Mesendoderm (in vitro differentiated cells): Measurements from ENCODE around the gene PTPRD.

Experiments
- DNase-seq: peaks from one replicate; pipeline ENCODE4 v3.0.0; 2013
- H2AK5ac ChIP-seq: 2 replicates; pipeline ENCODE4 v1.6.1; 2013; ENCODE audit warnings: low read length, inconsistent platforms
- H2BK120ac ChIP-seq: 2 replicates; pipeline ENCODE4 v1.6.1; 2013; ENCODE audit warnings: low read depth, mild to moderate bottlenecking, low read length, moderate library complexity, mixed read lengths
- H2BK15ac ChIP-seq: replicated peaks from 2 replicates; pipeline ENCODE4 v1.6.1; 2013; ENCODE audit warnings: low read depth, mild to moderate bottlenecking, moderate library complexity
- H2BK5ac ChIP-seq: 2 replicates; pipeline ENCODE4 v1.6.1; 2013; ENCODE audit warnings: low read length, inconsistent platforms
- H3K18ac ChIP-seq: 2 replicates; pipeline ENCODE4 v1.6.1; 2013; ENCODE audit warnings: mild to moderate bottlenecking, low read length, mixed read lengths
- H3K23ac ChIP-seq: one replicate; pipeline ENCODE4 v1.6.1; 2013; ENCODE audit warnings: low read length
- H3K27ac ChIP-seq: 2 replicates; pipeline ENCODE4 v1.5.1; 2013; ENCODE audit warnings: low read depth, mild to moderate bottlenecking, inconsistent platforms, low read length, moderate library complexity
- H3K27me3 ChIP-seq: 2 replicates; pipeline ENCODE4 v1.6.1; 2013; ENCODE audit warnings: low read length, control low read depth, mild to moderate bottlenecking, inconsistent platforms; ENCODE audit not compliant: insufficient read depth, poor library complexity
- H3K36me3 ChIP-seq: 2 replicates; pipeline ENCODE4 v1.6.1; 2013; ENCODE audit warnings: low read length, inconsistent platforms; ENCODE audit not compliant: control insufficient read depth, insufficient read depth
- H3K4ac ChIP-seq: one replicate; pipeline ENCODE4 v1.6.1; 2013; ENCODE audit warnings: low read depth, mild to moderate bottlenecking, low read length, moderate library complexity
- H3K4me1 ChIP-seq: 2 replicates; pipeline ENCODE4 v1.6.1; 2013; ENCODE audit warnings: low read depth, low read length, inconsistent platforms; ENCODE audit not compliant: control insufficient read depth
- H3K4me2 ChIP-seq: 2 replicates; pipeline ENCODE4 v1.6.1; 2013; ENCODE audit warnings: low read length
- H3K4me3 ChIP-seq: 2 replicates; pipeline ENCODE4 v1.5.1; 2013; ENCODE audit warnings: mild to moderate bottlenecking, low read length
- H3K56ac ChIP-seq: one replicate; pipeline ENCODE4 v1.6.1; 2013; ENCODE audit warnings: low read length
- H3K79me1 ChIP-seq: 2 replicates; pipeline ENCODE4 v1.6.1; 2013; ENCODE audit warnings: low read length, inconsistent platforms
- H3K79me2 ChIP-seq: 2 replicates; pipeline ENCODE4 v1.6.1; 2013; ENCODE audit warnings: mild to moderate bottlenecking, low read length; ENCODE audit not compliant: control insufficient read depth, insufficient read depth
- H3K9ac ChIP-seq: 2 replicates; pipeline ENCODE4 v1.6.1; 2013; ENCODE audit warnings: low read length, inconsistent platforms
- H4K5ac ChIP-seq: one replicate; pipeline ENCODE4 v1.6.1; 2013; ENCODE audit warnings: low read length
- H4K8ac ChIP-seq: one replicate; pipeline ENCODE4 v1.6.1; 2013; ENCODE audit warnings: low read depth, mild to moderate bottlenecking, control low read depth, low read length, moderate library complexity
- WGBS: extraction: QIAGEN DNeasy Blood & Tissue Kit; methylation state at CpG from one replicate; pipeline ENCODE4 v1.1.7; 2013; ENCODE audit warnings: low lambda C conversion rate, missing lambda C conversion rate; ENCODE audit not compliant: insufficient coverage; ENCODE audit errors: extremely low coverage; 5-methylcytosine and 5-hydroxymethylcytosine counted together

The PTPRD gene

DNA sequence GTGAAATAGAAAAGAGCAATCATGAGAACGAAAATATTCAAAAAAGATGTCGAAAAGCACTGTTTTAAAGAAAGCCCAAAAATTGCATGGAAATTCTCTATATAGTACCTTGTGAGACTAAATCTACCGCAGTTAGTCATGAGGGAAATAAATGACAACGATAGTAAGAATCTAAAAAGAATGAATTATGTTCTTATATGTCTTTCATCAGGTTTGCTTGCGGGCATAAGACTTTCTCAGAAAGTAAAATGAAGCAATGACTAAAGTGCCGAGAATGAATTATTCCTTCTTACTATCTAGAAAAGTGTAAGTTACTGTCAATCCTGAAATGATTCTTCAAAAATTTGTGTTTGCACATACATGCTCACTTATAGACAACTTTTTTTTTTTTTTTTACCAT, 26.4 kb downstream of the PTPRD start:
- WGBS, result no CpG with 5 or more reads among the region's 6 CpGs
- Histone ChIP-seq H4K5ac (no peak overlapping the region), H3K79me2 (no peaks in the 10 kb centered on the region), H3K18ac (no peak overlapping the region), H3K4me3 (no peak overlapping the region), H4K8ac (no peak overlapping the region), H2BK5ac (no peak overlapping the region), H3K4me2 (no peak overlapping the region), H3K56ac (no peak overlapping the region), H3K27ac (no peak overlapping the region), H3K9ac (no peak overlapping the region), H3K4me1 (no peaks in the 10 kb centered on the region), H3K79me1 (no peaks in the 10 kb centered on the region), H3K27me3 (no peaks in the 10 kb centered on the region), H3K4ac (no peak overlapping the region), H3K36me3 (no peaks in the 10 kb centered on the region), H2BK120ac (no peak overlapping the region), H3K23ac (no peak overlapping the region), H2BK15ac (no peak overlapping the region), H2AK5ac (no peak overlapping the region)
- no peak for DNase-seq

DNA sequence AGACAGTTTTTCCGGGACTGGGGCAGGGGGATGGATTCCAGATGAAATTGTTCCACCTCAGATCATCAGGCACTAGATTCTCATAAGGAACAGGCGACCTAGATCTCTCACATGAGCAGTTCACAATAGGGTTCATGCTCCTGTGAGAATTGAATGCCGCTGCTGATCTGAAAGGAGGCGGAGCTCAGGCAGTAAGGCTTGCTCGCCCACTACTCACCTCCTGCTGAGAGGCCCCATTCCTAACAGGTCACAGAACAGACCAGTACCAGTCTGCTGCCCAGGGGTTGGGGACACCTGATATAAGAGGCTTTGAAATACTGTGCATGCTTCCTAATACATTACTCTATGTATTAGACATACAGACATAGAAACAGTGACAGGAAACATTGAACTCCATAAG, 41.1 kb downstream of the PTPRD start:
- H3K4me3 ChIP-seq, result no peak overlapping the region
- H3K9ac ChIP-seq, result no peak overlapping the region
- H3K79me1 ChIP-seq, result no peaks in the 10 kb centered on the region
- H3K4me1 ChIP-seq, result no peaks in the 10 kb centered on the region
- no peak overlapping the region for H3K4ac ChIP-seq
- no peak overlapping the region for H3K27ac ChIP-seq
- no peak overlapping the region for H4K5ac ChIP-seq
- H3K36me3 ChIP-seq, result no peaks in the 10 kb centered on the region
- H3K18ac ChIP-seq, result no peak overlapping the region
- H3K4me2 ChIP-seq, result no peak overlapping the region
- peak; percentile 28 for DNase-seq
- H3K56ac ChIP-seq, result no peak overlapping the region
- no peaks in the 10 kb centered on the region for H3K79me2 ChIP-seq
- H4K8ac ChIP-seq, result no peak overlapping the region
- H3K27me3 ChIP-seq, result no peaks in the 10 kb centered on the region
- H2BK5ac ChIP-seq, result no peak overlapping the region
- H2BK120ac ChIP-seq, result no peak overlapping the region
- H2BK15ac ChIP-seq, result no peak overlapping the region
- no peak overlapping the region for H3K23ac ChIP-seq
- no peak overlapping the region for H2AK5ac ChIP-seq
- no CpG with 5 or more reads among the region's 5 CpGs for WGBS

DNA sequence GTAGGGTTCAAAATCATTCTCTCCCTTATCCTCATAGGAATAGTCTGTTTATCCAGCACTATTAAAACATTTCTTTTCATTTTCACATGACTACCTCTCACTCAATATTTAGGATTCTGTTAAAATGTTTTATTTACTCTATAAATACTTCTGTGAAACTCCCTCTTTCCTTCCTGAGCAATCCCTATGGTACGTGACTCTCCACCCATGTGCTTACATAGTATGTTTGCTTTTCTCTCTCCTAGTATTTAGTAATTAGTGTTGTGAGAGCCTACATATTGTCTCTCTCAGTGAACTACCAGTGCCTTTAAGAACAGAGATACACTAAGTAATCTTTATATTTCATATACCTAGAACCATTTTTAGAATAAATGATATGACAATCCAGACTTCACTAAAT, 46.0 kb downstream of the PTPRD start:
- H3K56ac ChIP-seq, result no peak overlapping the region
- no peak overlapping the region for H3K18ac ChIP-seq
- no peak overlapping the region for H3K23ac ChIP-seq
- no peak overlapping the region for H4K8ac ChIP-seq
- H4K5ac ChIP-seq, result no peak overlapping the region
- no peaks in the 10 kb centered on the region for H3K79me1 ChIP-seq
- no peak overlapping the region for H3K4ac ChIP-seq
- no peak overlapping the region for H3K9ac ChIP-seq
- H2AK5ac ChIP-seq, result no peak overlapping the region
- H3K4me3 ChIP-seq, result no peak overlapping the region
- H3K4me1 ChIP-seq, result no peaks in the 10 kb centered on the region
- no peak overlapping the region for H2BK5ac ChIP-seq
- WGBS, result no CpG with 5 or more reads among the region's 1 CpG
- no peak for DNase-seq
- no peak overlapping the region for H2BK15ac ChIP-seq
- H3K27ac ChIP-seq, result no peak overlapping the region
- H3K4me2 ChIP-seq, result no peak overlapping the region
- H3K79me2 ChIP-seq, result no peaks in the 10 kb centered on the region
- H3K27me3 ChIP-seq, result no peaks in the 10 kb centered on the region
- H2BK120ac ChIP-seq, result no peak overlapping the region
- H3K36me3 ChIP-seq, result no peaks in the 10 kb centered on the region

DNA sequence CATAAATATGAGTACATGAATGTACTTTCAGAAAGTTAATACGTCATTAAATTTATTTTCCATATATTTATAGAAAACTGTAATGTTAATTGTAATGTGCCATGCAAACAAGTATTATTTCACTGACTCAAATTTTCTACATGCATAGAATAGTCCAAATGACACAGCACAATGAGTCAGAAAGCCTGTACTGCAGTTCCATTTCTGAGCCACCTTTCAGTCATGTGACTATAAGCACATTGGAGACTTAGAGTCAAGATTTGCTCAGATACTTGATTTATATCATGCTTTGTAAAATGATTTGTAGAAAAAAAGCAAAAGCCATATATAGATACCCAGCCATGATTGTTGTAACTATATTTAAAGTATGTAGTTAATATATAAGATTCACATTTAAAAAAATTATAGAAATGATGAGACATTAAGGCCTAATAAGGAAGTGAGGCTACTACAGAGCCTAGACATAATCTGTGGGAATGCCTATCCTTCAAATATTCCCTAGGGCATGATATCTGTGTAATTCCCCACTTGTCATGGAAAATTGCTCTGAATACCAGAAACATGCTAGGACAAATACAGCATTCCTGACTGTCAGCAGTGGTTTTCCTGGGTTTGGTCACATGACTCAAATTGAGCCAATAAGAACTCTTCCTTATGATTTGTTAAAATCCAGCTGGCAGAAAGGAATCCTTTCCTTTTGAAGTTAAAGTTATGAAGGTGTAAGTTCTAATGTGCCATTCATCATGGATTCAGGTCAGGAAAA, 50.0 kb downstream of the PTPRD start:
- Histone ChIP-seq H4K5ac (no peak overlapping the region), H3K27me3 (no peaks in the 10 kb centered on the region), H3K56ac (no peak overlapping the region), H3K4me3 (no peak overlapping the region), H3K4me2 (no peak overlapping the region), H2BK5ac (no peak overlapping the region), H3K23ac (no peak overlapping the region), H3K9ac (no peak overlapping the region), H4K8ac (no peak overlapping the region), H3K36me3 (no peaks in the 10 kb centered on the region), H3K18ac (no peak overlapping the region), H3K27ac (no peak overlapping the region), H2AK5ac (no peak overlapping the region), H3K4ac (no peak overlapping the region), H2BK120ac (no peak overlapping the region), H2BK15ac (no peak overlapping the region), H3K4me1 (no peaks in the 10 kb centered on the region), H3K79me2 (no peaks in the 10 kb centered on the region), H3K79me1 (no peaks in the 10 kb centered on the region)
- peak; percentile 13 for DNase-seq
- no CpG with 5 or more reads among the region's 1 CpG for WGBS

DNA sequence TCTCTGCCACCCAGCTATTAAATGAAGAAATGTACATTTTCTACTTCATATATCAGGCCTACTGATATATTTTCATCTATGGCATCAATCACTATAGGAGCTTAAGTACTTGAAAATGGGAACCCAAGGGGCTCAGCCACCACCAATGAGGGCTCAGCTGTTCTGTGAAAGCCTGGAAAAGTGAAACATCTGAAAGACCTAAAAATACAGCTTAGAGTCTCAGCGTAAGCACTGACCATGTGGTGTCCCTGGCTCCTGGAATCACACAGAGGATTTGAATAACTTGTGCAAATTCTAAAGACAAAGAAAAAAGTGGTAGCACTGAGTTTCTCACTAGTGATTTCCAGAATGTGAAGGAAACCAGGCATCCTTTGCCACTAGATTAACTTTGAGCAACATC, 64.5 kb downstream of the PTPRD start:
- Histone ChIP-seq H3K4me2 (no peak overlapping the region), H2BK120ac (no peak overlapping the region), H2BK5ac (no peak overlapping the region), H3K79me2 (no peaks in the 10 kb centered on the region), H3K27me3 (no peaks in the 10 kb centered on the region), H4K5ac (no peak overlapping the region), H3K36me3 (no peaks in the 10 kb centered on the region), H3K18ac (no peak overlapping the region), H3K4me1 (no peaks in the 10 kb centered on the region), H3K79me1 (no peaks in the 10 kb centered on the region), H3K9ac (no peak overlapping the region), H3K27ac (no peak overlapping the region), H2BK15ac (no peak overlapping the region), H3K4me3 (no peak overlapping the region), H4K8ac (no peak overlapping the region), H2AK5ac (no peak overlapping the region), H3K4ac (no peak overlapping the region), H3K23ac (no peak overlapping the region), H3K56ac (no peak overlapping the region)
- no peak for DNase-seq
- no CpG with 5 or more reads among the region's 1 CpG for whole genome bisulfite sequencing

DNA sequence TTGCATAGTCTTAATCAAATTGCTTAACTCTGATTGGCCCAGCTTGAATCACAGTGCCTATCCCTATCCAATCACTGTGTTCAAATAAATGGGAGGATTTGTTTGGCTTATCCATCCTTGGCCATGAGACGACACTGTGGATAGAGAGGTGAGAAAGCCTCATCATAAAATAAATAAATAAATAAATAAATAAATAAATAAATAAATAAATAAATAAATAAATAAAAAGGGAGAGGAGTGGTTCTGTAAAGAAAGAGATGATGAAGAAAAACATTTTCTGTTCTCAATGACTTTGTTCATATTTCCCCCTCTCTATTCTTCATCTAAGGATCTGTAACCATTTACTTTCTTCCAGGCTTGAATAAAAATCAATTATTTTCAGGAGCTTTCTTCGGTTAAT, 74.7 kb downstream of the PTPRD start:
- no peaks in the 10 kb centered on the region for H3K79me1 ChIP-seq
- H3K18ac ChIP-seq, result no peak overlapping the region
- no peak overlapping the region for H2BK120ac ChIP-seq
- H3K4me3 ChIP-seq, result no peak overlapping the region
- H4K8ac ChIP-seq, result no peak overlapping the region
- H2AK5ac ChIP-seq, result no peak overlapping the region
- no peak overlapping the region for H3K56ac ChIP-seq
- no peak overlapping the region for H3K27ac ChIP-seq
- H3K79me2 ChIP-seq, result no peaks in the 10 kb centered on the region
- no peak overlapping the region for H3K9ac ChIP-seq
- H3K36me3 ChIP-seq, result no peaks in the 10 kb centered on the region
- no CpG with 5 or more reads among the region's 2 CpGs for WGBS
- no peak overlapping the region for H3K4ac ChIP-seq
- H4K5ac ChIP-seq, result no peak overlapping the region
- H3K27me3 ChIP-seq, result no peaks in the 10 kb centered on the region
- no peak for DNase-seq
- no peak overlapping the region for H3K4me2 ChIP-seq
- H2BK15ac ChIP-seq, result no peak overlapping the region
- H3K4me1 ChIP-seq, result no peaks in the 10 kb centered on the region
- H2BK5ac ChIP-seq, result no peak overlapping the region
- no peak overlapping the region for H3K23ac ChIP-seq
